Natural killer cell (primary cell): ENCODE measurements around the gene ATP5MC3. TPM values are rescaled to one million over a fixed set of nuclear protein-coding genes. Genes with fewer than 3 reads are reported as not detected.

ENCODE experiments used
- ATAC-seq, 3 donors: fragments of 150-1000 bp in 2 of 3; fragments of 200-7000 bp in 1 of 3; cut with Tn5 transposase; 1 replicate in 1 of 3; 2 replicates in 2 of 3; pipeline ENCODE4 v1.10.0; 2021; ENCODE audit warnings: mild to moderate bottlenecking in 2 of 3, moderate library complexity in 2 of 3
- DNase-seq, 2 donors: peaks; one replicate each; pipeline versions ENCODE4 v3.0.0 to v3.0.0-alpha.2; 2013 to 2021; ENCODE audit warnings: mixed read lengths in 1 of 2
- H3K27ac ChIP-seq: one replicate; pipeline ENCODE4 v1.5.1; 2013; ENCODE audit warnings: mild to moderate bottlenecking, low read length
- H3K27me3 ChIP-seq: one replicate; pipeline ENCODE4 v1.6.1; 2013; ENCODE audit warnings: low read length; ENCODE audit not compliant: control insufficient read depth, insufficient read depth
- H3K36me3 ChIP-seq: one replicate; pipeline ENCODE4 v1.6.1; 2013; ENCODE audit warnings: low read length; ENCODE audit not compliant: control insufficient read depth, insufficient read depth
- H3K4me1 ChIP-seq: one replicate; pipeline ENCODE4 v1.6.1; 2013; ENCODE audit warnings: low read length; ENCODE audit not compliant: control insufficient read depth, insufficient read depth
- H3K4me3 ChIP-seq: one replicate; pipeline ENCODE4 v1.5.1; 2013; ENCODE audit warnings: low read length
- H3K9me3 ChIP-seq: one replicate; pipeline ENCODE4 v1.6.1; 2013; ENCODE audit warnings: low read length; ENCODE audit not compliant: control insufficient read depth, insufficient read depth
- H3K27ac Mint-ChIP-seq, 2 donors: one replicate each; pipeline ENCODE4 v1.8.0; 2022; ENCODE audit warnings: mild to moderate bottlenecking in 2 of 2, mixed read lengths in 2 of 2, moderate library complexity in 1 of 2
- H3K27me3 Mint-ChIP-seq, 2 donors: one replicate each; pipeline ENCODE4 v1.8.0; 2022; ENCODE audit warnings: low read depth in 2 of 2, mixed read lengths in 2 of 2
- H3K36me3 Mint-ChIP-seq: one replicate; pipeline ENCODE4 v1.8.0; 2022; ENCODE audit warnings: mixed read lengths
- H3K4me1 Mint-ChIP-seq, 2 donors: one replicate each; pipeline ENCODE4 v1.8.0; 2022; ENCODE audit warnings: mixed read lengths in 2 of 2
- H3K4me3 Mint-ChIP-seq: one replicate; pipeline ENCODE4 v1.8.0; 2022; ENCODE audit warnings: mild to moderate bottlenecking, moderate library complexity, mixed read lengths
- H3K9me3 Mint-ChIP-seq, 2 donors: one replicate each; pipeline ENCODE4 v1.8.0; 2022; ENCODE audit warnings: mixed read lengths in 2 of 2
- WGBS: methylation state at CpG from one replicate; pipeline ENCODE4 v1.1.7; 2013; ENCODE audit warnings: missing lambda C conversion rate; ENCODE audit not compliant: insufficient coverage; 5-methylcytosine and 5-hydroxymethylcytosine counted together
- intact Hi-C: fragments of 100-400 bp; cut with micrococcal nuclease; formaldehyde crosslinking; loops from one replicate; pipeline ENCODE4 v1.14.2; 2022
- total RNA-seq, 4 donors: library from RNA; stranded (reverse); fragments of 120-200 nt in 1 of 4; gene quantifications; one replicate each; pipeline versions ENCODE4 v1.2.3 to v1.2.4, GENCODE V29; 2013 to 2022
- TF ChIP-seq, protein P1 (sequence below): fragments of 200-600 bp; IDR thresholded peaks from one replicate; pipeline ENCODE4 v1.8.0; 2022; ENCODE audit warnings: antibody characterized with exemption

The ATP5MC3 gene
- total RNA-seq, 3 donors from 2014 or later (not counting 1 experiment from before 2014, with no cell fraction given) = 67.1 to 82.2 (median 81.0) TPM

DNA sequence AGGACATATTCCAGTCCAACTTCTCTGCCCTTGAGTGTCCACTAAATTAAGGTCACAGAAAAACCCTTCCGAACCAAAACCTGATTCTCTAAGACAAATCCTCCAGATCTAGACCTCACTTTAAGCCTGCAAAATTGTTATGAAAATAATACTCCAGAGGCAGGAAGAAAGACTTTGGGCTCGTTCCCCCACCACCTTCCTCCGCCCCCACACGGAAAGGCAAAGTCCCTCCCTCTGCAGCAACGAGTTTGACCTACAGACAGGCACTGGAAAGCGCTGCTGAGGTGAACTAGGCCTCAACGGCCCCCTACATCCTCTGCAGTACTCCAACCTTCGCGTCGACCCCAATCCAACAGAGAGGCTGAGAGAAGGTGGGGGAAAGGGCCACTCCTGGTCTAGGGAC, 808 bp downstream of the ATP5MC3 start:
- peak; percentile 53 to 64 (median 64) for ATAC-seq
- peak; percentile 29 to 66 for DNase-seq
- peak overlapping the region; percentile 83 to 91 for H3K27ac Mint-ChIP-seq

DNA sequence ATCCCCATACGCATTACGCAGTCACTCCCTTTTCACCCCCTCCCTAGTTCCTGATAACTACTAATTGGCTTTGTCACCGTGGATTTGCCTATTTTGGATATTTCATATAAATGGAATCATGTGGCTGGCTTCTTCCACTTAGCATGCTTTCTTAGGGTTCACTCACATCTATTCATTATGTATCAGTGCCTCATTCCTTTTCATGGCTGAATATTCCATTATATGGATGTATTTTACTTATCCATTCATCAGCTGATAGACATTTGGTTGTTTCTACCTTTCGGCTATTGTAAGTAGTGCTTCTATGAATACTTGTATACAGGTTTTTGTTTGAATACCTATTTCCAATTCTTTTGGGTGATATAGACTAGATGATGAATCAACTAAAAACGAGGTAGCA, 4.9 kb downstream of the ATP5MC3 start:
- H3K9me3 Mint-ChIP-seq = no peaks in the 10 kb centered on the region
- DNase-seq = no peak

More for the DNA sequence above, 808 bp downstream of the ATP5MC3 start:
- H3K9me3 Mint-ChIP-seq = no peaks in the 10 kb centered on the region
- H3K4me1 Mint-ChIP-seq = peaks cover 23 to 29% of the 10 kb centered on the region in 2 donors
- TF ChIP-seq, protein P1, sequence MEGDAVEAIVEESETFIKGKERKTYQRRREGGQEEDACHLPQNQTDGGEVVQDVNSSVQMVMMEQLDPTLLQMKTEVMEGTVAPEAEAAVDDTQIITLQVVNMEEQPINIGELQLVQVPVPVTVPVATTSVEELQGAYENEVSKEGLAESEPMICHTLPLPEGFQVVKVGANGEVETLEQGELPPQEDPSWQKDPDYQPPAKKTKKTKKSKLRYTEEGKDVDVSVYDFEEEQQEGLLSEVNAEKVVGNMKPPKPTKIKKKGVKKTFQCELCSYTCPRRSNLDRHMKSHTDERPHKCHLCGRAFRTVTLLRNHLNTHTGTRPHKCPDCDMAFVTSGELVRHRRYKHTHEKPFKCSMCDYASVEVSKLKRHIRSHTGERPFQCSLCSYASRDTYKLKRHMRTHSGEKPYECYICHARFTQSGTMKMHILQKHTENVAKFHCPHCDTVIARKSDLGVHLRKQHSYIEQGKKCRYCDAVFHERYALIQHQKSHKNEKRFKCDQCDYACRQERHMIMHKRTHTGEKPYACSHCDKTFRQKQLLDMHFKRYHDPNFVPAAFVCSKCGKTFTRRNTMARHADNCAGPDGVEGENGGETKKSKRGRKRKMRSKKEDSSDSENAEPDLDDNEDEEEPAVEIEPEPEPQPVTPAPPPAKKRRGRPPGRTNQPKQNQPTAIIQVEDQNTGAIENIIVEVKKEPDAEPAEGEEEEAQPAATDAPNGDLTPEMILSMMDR = no peak
- H3K4me3 Mint-ChIP-seq = peak overlapping the region; percentile 95
- no peaks in the 10 kb centered on the region for H3K27me3 Mint-ChIP-seq
- Histone ChIP-seq H3K4me3 (peak overlapping the region; percentile 62), H3K27me3 (no peaks in the 10 kb centered on the region), H3K27ac (peak overlapping the region; percentile 66), H3K4me1 (peaks cover 12% of the 10 kb centered on the region), H3K9me3 (no peaks in the 10 kb centered on the region), H3K36me3 (peaks cover 32% of the 10 kb centered on the region)
- WGBS = 10% methylated on average over 10 of the region's 10 CpGs
- intact Hi-C loops = loop anchor here (1.0 kb wide), 1 partner anchor 13 kb away; no protein-coding TSS in a partner anchor
- H3K36me3 Mint-ChIP-seq = peaks cover 6% of the 10 kb centered on the region

DNA sequence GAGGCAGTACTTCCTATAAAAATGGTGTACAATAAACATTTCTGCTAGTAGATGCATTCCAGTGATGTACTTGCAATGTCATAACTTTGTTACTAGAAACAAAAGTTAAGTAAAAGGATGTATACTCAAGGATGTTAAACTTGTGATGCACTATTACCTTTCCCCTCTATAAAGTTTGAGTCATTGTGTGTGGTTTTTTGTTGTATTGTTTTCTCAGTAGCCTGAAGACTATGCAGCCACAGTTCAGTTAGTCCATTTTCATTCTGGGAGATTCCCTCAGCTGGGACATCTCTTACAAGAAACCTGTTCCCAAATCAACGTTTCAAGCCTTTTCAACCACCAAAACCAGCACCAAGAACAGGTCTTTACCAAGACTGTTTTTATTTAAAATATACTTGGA, 5.6 kb downstream of the ATP5MC3 start:
- no peak overlapping the region for H3K4me3 Mint-ChIP-seq
- H3K36me3 Mint-ChIP-seq = peaks cover 6% of the 10 kb centered on the region
- Histone ChIP-seq H3K27ac (no peak overlapping the region), H3K4me3 (no peak overlapping the region), H3K9me3 (no peaks in the 10 kb centered on the region), H3K27me3 (no peaks in the 10 kb centered on the region), H3K36me3 (peaks cover 37% of the 10 kb centered on the region), H3K4me1 (peaks cover 3% of the 10 kb centered on the region)
- no peaks in the 10 kb centered on the region for H3K9me3 Mint-ChIP-seq
- TF ChIP-seq, protein P1 = no peak
- 100% methylated on average over 1 of the region's 1 CpG for WGBS
- DNase-seq = no peak
- intact Hi-C loops = no loop called here
- H3K27ac Mint-ChIP-seq = no peak overlapping the region
- H3K27me3 Mint-ChIP-seq = no peaks in the 10 kb centered on the region
- ATAC-seq = no peak
- H3K4me1 Mint-ChIP-seq = peaks cover 11 to 23% of the 10 kb centered on the region in 2 donors

More for the DNA sequence above, 4.9 kb downstream of the ATP5MC3 start:
- Histone ChIP-seq H3K4me1 (peaks cover 6% of the 10 kb centered on the region), H3K9me3 (no peaks in the 10 kb centered on the region), H3K4me3 (no peak overlapping the region), H3K36me3 (peaks cover 37% of the 10 kb centered on the region), H3K27me3 (no peaks in the 10 kb centered on the region), H3K27ac (no peak overlapping the region)
- Mint-ChIP-seq H3K4me1 (peaks cover 15 to 29% of the 10 kb centered on the region in 2 donors), H3K36me3 (peaks cover 6% of the 10 kb centered on the region), H3K27ac (peak overlapping the region; percentile 16 to 32), H3K4me3 (no peak overlapping the region), H3K27me3 (no peaks in the 10 kb centered on the region)
- no peak for ATAC-seq
- TF ChIP-seq, protein P1 = no peak
- intact Hi-C loops = no loop called here
- WGBS = 64% methylated on average over 3 of the region's 5 CpGs

DNA sequence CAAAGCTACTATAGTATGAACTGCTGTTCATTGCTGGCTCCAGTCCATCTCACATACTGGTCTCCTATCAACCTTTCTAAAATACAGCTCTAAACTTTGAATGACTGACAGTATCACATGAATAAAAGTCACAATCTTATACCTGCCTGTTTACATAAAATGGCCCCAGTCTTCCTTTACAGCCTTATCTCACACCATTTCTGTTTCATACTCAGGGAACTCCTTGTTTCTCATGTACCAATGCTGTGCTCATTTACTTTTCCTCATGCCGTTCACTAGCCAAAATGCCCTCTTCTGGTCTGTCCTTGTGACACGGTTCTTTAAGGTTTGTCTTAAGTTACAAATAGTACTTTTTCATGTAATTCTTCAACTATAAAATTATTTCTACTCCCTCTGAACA, 6.2 kb downstream of the ATP5MC3 start:
- H3K36me3 ChIP-seq = peaks cover 37% of the 10 kb centered on the region
- no peak for DNase-seq
- H3K27me3 ChIP-seq = no peaks in the 10 kb centered on the region
- no peak overlapping the region for H3K4me3 Mint-ChIP-seq
- H3K9me3 ChIP-seq = no peaks in the 10 kb centered on the region
- TF ChIP-seq, protein P1 = no peak
- H3K9me3 Mint-ChIP-seq = no peaks in the 10 kb centered on the region
- peaks cover 6% of the 10 kb centered on the region for H3K36me3 Mint-ChIP-seq
- no peaks in the 10 kb centered on the region for H3K27me3 Mint-ChIP-seq
- no peak for ATAC-seq
- no peak overlapping the region for H3K4me3 ChIP-seq
- H3K4me1 Mint-ChIP-seq = peaks cover 9 to 18% of the 10 kb centered on the region in 2 donors
- no peak overlapping the region for H3K27ac ChIP-seq
- no peak overlapping the region for H3K27ac Mint-ChIP-seq
- intact Hi-C loops = no loop called here
- WGBS = 93% methylated on average over 2 of the region's 2 CpGs
- H3K4me1 ChIP-seq = no peaks in the 10 kb centered on the region
